Ammon's horn (tissue), 1 donor: ENCODE measurements around the gene ZG16B.

Source experiments
- DNase-seq: peaks from one replicate; pipeline ENCODE4 v3.0.0-alpha.2; 2016; ENCODE audit warnings: low spot score

ZG16B gene

GRCh38 chr16:2806286-2806685, 23.8 kb upstream of the ZG16B start:
- no peak for DNase-seq

GRCh38 chr16:2808181-2808580, 21.9 kb upstream of the ZG16B start:
- no peak for DNase-seq

GRCh38 chr16:2809149-2809760, 20.8 kb upstream of the ZG16B start:
- no peak for DNase-seq

GRCh38 chr16:2810651-2811050, 19.5 kb upstream of the ZG16B start:
- DNase-seq = no peak

- no peak for DNase-seq
Measured at GRCh38 chr16:2811703-2812471, 18.2 kb upstream of the ZG16B start.

GRCh38 chr16:2813771-2814221, 16.3 kb upstream of the ZG16B start:
- peak; percentile 51 for DNase-seq

- no peak for DNase-seq
Measured at GRCh38 chr16:2814551-2815298, 15.4 kb upstream of the ZG16B start.

GRCh38 chr16:2815299-2815771, 14.8 kb upstream of the ZG16B start:
- DNase-seq = no peak

GRCh38 chr16:2816751-2817339, 13.3 kb upstream of the ZG16B start, which contains the start of gene PRSS21:
Gene PRSS21, plus strand, starts transcription at chr16:2817237. Its CDS starts 32 bp downstream, at chr16:2817269.
- DNase-seq = no peak

- no peak for DNase-seq
Measured at GRCh38 chr16:2817340-2818271, 12.5 kb upstream of the ZG16B start.

- DNase-seq = no peak
Measured at GRCh38 chr16:2818272-2818876, 11.7 kb upstream of the ZG16B start.

GRCh38 chr16:2819179-2819938, 10.7 kb upstream of the ZG16B start:
- no peak for DNase-seq

GRCh38 chr16:2819939-2820835, 9.9 kb upstream of the ZG16B start:
- no peak for DNase-seq

GRCh38 chr16:2820836-2821486, 9.1 kb upstream of the ZG16B start:
- no peak for DNase-seq

- DNase-seq = no peak
Measured at GRCh38 chr16:2821487-2822157, 8.5 kb upstream of the ZG16B start.

GRCh38 chr16:2822158-2822495, 8.0 kb upstream of the ZG16B start:
- no peak for DNase-seq

GRCh38 chr16:2822496-2822895, 7.6 kb upstream of the ZG16B start:
- DNase-seq = no peak

GRCh38 chr16:2824626-2825025, 5.5 kb upstream of the ZG16B start:
- no peak for DNase-seq
